Skeletal muscle tissue (tissue), 4 donors: ENCODE results near the gene KCNT2. TPM values are rescaled to one million over a fixed set of nuclear protein-coding genes. Genes with fewer than 3 reads are reported as not detected.
"Not testable (repeated sequence)": the region's sequence is repeated elsewhere in the genome, so short reads cannot be mapped to it uniquely, and the experiment has no call there.

Experiments
- H3K27ac ChIP-seq: one replicate; pipeline ENCODE4 v1.7.0; 2013; ENCODE audit warnings: mild to moderate bottlenecking, low read depth, low read length, inconsistent platforms
- H3K27me3 ChIP-seq, 3 donors: one replicate each; pipeline ENCODE4 v1.7.0; 2013; ENCODE audit warnings: low read length in 3 of 3; ENCODE audit not compliant: control insufficient read depth in 3 of 3, insufficient read depth in 3 of 3
- H3K36me3 ChIP-seq, 3 donors: one replicate each; pipeline ENCODE4 v1.7.0; 2013; ENCODE audit warnings: low read length in 3 of 3; ENCODE audit not compliant: control insufficient read depth in 3 of 3, insufficient read depth in 3 of 3
- H3K4me1 ChIP-seq, 3 donors: one replicate each; pipeline ENCODE4 v1.7.0; 2013; ENCODE audit warnings: low read length in 3 of 3, mild to moderate bottlenecking in 3 of 3; ENCODE audit not compliant: control insufficient read depth in 3 of 3, insufficient read depth in 3 of 3
- H3K4me3 ChIP-seq, 3 donors: one replicate each; pipeline ENCODE4 v1.7.0; 2013; ENCODE audit warnings: low read length in 3 of 3
- H3K9ac ChIP-seq, 3 donors: one replicate each; pipeline ENCODE4 v1.7.0; 2013; ENCODE audit warnings: low read length in 3 of 3, mild to moderate bottlenecking in 3 of 3, moderate library complexity in 2 of 3, low read depth in 1 of 3
- H3K9me3 ChIP-seq, 3 donors: one replicate each; pipeline ENCODE4 v1.7.0; 2013; ENCODE audit warnings: low read length in 3 of 3; ENCODE audit not compliant: control insufficient read depth in 3 of 3
- total RNA-seq: library from RNA; depleted of rRNA; stranded (reverse); fragments of >200 nt; gene quantifications from one replicate; pipeline ENCODE4 v1.2.3, GENCODE V29; 2014
- donor health status: Osteomylitis.

KCNT2 gene
- total RNA-seq, 1 donor from 2014 or later: 8.9 TPM

DNA sequence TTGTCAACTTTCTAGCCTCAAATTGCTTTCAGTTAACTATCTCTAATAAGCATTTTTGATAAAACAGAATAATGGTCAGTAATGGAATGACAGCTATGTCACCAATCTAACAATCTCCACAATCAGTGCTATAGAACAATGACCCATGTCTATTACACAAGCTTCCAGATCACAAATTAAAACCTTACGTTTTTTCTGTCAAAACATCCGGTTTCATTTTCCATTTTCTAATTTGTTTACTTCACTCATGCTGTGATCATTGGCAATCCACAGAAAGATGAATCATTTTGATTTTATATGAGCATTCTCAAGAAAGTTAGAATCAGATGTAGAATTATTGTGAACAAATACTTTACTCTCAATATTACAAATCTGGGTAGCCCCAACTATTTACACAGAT is 80.3 kb downstream of the KCNT2 start:
- no peaks in the 10 kb centered on the region for H3K27me3 ChIP-seq
- H3K27ac ChIP-seq: no peak overlapping the region
- H3K4me1 ChIP-seq: no peaks in the 10 kb centered on the region
- no peak overlapping the region for H3K9ac ChIP-seq
- no peak overlapping the region for H3K4me3 ChIP-seq
- H3K9me3 ChIP-seq: no peaks in the 10 kb centered on the region
- H3K36me3 ChIP-seq: no peaks in the 10 kb centered on the region

DNA sequence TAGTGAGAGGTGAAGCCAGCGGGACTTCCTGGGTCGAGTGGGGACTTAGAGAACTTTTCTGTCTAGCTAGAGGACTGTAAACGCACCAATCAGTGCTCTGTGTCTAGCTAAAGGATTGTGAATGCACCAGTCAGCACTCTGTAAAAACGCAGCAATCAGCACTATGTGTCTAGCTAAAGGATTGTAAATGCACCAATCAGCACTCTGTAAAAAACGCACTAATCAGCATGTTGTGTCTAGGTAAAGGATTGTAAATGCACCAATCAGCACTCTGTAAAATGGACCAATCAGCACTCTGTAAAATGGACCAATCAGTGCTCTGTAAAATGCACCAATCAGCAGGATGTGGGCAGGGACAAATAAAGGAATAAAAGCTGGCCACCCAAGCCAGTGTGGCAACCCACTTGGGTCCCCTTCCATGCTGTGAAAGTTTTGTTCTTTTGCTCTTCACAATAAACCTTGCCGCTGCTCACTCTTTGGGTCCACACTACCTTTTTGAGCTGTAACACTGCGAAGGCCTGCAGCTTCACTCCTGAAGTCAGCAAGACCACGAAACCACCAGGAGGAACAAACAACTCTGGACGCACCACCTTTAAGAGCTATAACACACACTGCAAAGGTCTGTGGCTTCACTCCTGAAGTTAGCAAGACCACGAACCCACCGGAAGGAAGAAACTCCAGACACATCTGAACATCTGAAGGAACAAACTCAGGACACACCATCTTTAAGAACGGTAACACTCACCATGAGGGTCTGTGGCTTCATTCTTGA is 85.5 kb downstream of the KCNT2 start:
- H3K36me3 ChIP-seq, H3K27me3 ChIP-seq, H3K9me3 ChIP-seq, H3K4me3 ChIP-seq, H3K4me1 ChIP-seq, H3K27ac ChIP-seq, H3K9ac ChIP-seq: not testable (repeated sequence)

DNA sequence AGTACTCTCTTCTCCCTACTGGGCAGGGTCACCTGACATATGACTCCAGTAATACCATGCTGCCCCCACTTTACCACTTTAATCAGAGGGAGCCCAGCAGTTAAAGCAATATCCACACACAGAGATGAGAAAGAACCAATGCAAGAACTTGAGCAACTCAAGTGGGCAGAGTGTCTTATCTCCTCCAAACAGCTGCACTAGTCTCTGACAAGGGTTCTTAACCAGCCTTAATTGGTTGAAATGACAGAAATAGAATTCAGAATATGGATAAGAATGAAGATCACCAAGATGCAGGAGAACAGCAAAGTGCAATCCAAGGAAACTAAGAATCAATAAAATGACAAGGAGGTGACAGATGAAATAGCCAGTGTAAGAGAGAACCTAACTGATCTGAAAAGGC is 91.0 kb downstream of the KCNT2 start:
- H3K27ac ChIP-seq: no peak overlapping the region
- H3K4me1 ChIP-seq: no peaks in the 10 kb centered on the region
- H3K9me3 ChIP-seq: no peaks in the 10 kb centered on the region
- H3K9ac ChIP-seq: no peak overlapping the region
- H3K36me3 ChIP-seq: no peaks in the 10 kb centered on the region
- no peaks in the 10 kb centered on the region for H3K27me3 ChIP-seq
- no peak overlapping the region for H3K4me3 ChIP-seq

DNA sequence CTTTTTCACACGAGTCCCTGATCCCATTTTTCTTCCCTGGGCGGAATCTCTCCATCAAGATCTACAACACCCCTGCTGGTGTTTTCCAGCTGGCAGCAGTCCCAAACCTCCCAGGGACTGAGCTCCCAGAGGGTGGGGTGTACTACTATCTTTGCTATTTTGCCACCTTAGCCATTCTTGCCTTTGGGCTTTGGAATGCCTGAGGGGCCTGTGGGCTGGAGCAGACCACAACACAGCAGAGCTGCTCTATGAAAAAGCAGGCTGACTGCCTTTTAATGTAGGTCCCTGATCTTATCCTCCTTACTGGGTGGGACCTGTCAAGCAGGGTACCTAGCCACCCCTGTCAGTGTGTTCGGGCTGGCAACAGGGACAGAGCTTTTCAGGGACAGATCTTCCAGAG is 91.9 kb downstream of the KCNT2 start:
- Histone ChIP-seq H3K4me3 (no peak overlapping the region), H3K27me3 (no peaks in the 10 kb centered on the region), H3K9me3 (no peaks in the 10 kb centered on the region), H3K36me3 (no peaks in the 10 kb centered on the region), H3K9ac (no peak overlapping the region), H3K4me1 (no peaks in the 10 kb centered on the region), H3K27ac (no peak overlapping the region)

DNA sequence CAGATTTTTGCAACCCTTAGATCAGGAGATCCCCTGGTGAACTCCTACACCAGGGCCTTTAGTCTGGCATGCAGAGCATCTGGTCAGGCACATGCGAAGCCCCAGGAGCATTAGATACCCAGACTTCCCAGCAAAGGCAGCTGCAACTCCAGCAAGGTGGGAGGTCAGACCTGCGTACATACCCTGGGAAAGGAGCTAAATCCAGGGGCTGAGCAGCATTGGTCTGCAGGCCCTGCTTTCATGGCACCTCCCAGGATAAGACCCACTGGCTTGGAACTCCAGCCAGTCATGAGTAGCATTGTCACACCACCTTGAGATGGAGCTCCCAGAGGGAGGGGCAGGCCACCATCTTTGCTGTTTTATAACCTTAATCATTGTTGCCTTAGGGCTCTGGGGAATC is 92.3 kb downstream of the KCNT2 start:
- H3K27me3 ChIP-seq: no peaks in the 10 kb centered on the region
- no peak overlapping the region for H3K4me3 ChIP-seq
- no peaks in the 10 kb centered on the region for H3K36me3 ChIP-seq
- no peaks in the 10 kb centered on the region for H3K4me1 ChIP-seq
- H3K9ac ChIP-seq: no peak overlapping the region
- H3K27ac ChIP-seq: no peak overlapping the region
- H3K9me3 ChIP-seq: no peaks in the 10 kb centered on the region

DNA sequence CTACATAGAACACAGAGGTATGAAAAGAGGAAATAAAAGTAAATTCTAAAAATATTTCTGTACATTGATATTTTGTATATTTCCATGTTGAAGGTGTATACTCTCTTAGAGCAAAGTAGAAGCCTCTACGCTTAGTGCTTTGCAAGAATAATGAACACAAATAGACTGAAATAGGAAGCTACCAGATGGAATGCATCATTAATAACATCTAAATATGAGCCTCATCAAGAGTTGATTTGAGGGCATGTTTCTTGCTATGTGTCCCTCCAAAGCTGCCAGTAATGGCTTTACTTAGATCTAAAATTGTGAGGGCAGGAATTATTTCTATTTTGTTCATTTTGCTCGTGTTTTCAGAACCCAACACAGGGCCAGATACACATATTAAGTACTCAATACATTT is 94.4 kb downstream of the KCNT2 start:
- no peaks in the 10 kb centered on the region for H3K27me3 ChIP-seq
- H3K4me1 ChIP-seq: no peaks in the 10 kb centered on the region
- H3K9ac ChIP-seq: no peak overlapping the region
- H3K4me3 ChIP-seq: no peak overlapping the region
- no peak overlapping the region for H3K27ac ChIP-seq
- no peaks in the 10 kb centered on the region for H3K9me3 ChIP-seq
- H3K36me3 ChIP-seq: no peaks in the 10 kb centered on the region

DNA sequence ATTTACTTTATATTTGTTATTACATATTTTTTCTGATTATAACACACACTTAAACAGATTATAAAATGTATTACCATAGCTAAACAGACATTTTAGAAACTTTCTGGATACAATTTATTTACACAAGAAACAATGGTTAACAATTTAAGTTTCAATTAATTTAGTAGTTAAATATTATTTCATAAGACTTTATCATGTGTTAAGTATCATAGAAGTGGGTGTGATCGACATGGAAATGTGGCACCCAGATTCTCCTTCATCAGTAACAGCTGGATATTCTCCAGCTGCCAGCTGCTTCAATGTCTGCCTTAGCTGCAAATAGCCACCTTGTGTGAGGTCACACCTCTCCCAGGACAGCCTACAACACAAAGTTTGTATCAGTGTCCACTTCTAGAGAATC is 97.8 kb downstream of the KCNT2 start:
- no peaks in the 10 kb centered on the region for H3K36me3 ChIP-seq
- no peak overlapping the region for H3K27ac ChIP-seq
- no peaks in the 10 kb centered on the region for H3K9me3 ChIP-seq
- H3K9ac ChIP-seq: no peak overlapping the region
- H3K4me1 ChIP-seq: no peaks in the 10 kb centered on the region
- H3K4me3 ChIP-seq: no peak overlapping the region
- no peaks in the 10 kb centered on the region for H3K27me3 ChIP-seq

DNA sequence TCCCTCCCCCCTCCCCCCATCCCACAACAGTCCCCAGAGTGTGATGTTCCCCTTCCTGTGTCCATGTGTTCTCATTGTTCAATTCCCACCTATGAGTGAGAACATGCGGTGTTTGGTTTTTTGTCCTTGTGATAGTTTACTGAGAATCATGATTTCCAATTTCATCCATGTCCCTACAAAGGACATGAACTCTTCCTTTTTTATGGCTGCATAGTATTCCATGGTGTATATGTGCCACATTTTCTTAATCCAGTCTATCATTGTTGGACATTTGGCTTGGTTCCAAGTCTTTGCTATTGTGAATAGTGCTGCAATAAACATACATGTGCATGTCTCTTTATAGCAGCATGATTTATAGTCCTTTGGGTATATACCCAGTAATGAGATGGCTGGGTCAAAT is 104.0 kb downstream of the KCNT2 start:
- H3K9ac ChIP-seq, H3K27me3 ChIP-seq, H3K9me3 ChIP-seq, H3K4me1 ChIP-seq, H3K4me3 ChIP-seq, H3K27ac ChIP-seq, H3K36me3 ChIP-seq: not testable (repeated sequence)

DNA sequence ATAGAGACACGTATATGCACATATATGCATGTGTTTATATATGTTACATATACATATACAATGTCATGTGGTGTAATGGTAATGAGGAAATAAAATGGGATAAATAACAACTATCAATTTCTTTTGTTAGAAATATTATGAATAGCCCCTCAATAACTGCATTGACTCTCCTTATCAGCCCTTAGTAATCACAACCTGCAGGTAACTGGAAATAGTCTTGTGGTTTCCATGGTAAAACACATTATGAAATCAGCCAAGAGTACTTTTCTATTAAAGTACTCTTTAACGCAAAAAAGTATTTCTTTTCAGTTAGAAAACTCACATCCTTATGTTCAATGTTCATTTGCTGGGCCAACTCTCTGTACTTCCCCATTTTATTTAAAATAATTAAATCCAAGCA is 105.8 kb downstream of the KCNT2 start:
- Histone ChIP-seq H3K4me3 (no peak overlapping the region), H3K9ac (no peak overlapping the region), H3K9me3 (no peaks in the 10 kb centered on the region), H3K27ac (no peak overlapping the region), H3K4me1 (no peaks in the 10 kb centered on the region), H3K36me3 (no peaks in the 10 kb centered on the region), H3K27me3 (no peaks in the 10 kb centered on the region)

DNA sequence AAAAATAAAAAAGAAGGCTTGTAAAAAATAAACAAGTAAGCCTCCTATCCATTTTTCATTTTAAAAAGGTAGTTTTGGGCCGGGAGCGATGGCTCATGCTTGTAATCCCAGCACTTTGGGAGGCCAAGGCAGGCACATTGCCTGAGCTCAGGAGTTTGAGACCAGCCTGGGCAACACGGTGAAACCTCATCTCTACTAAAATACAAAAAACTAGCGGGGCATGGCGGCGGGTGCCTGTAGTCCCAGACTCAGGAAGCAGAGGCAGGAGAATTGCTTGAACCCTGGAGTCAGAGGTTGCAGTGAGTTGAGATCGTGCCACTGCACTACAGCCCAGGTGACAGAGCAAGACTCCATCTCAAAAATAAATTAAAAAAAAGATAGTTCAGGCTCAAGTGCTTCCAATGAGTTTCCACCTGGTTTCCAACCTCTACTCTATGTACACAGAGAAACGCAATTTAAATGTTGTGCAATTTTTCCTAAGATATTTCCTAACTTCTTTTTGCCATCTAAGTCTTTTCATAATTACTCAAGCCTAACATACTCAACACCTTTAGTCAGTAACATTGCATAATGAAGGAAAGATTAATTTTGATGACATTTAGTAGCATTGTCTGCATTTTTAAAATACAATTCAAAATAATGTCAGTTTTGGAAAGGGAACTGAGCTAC is 106.3 kb downstream of the KCNT2 start:
- no peaks in the 10 kb centered on the region for H3K4me1 ChIP-seq
- no peaks in the 10 kb centered on the region for H3K9me3 ChIP-seq
- H3K4me3 ChIP-seq: no peak overlapping the region
- H3K27me3 ChIP-seq: no peaks in the 10 kb centered on the region
- no peaks in the 10 kb centered on the region for H3K36me3 ChIP-seq
- H3K27ac ChIP-seq: no peak overlapping the region
- H3K9ac ChIP-seq: no peak overlapping the region
